ENCODE data around the gene WNT9B.

DNA sequence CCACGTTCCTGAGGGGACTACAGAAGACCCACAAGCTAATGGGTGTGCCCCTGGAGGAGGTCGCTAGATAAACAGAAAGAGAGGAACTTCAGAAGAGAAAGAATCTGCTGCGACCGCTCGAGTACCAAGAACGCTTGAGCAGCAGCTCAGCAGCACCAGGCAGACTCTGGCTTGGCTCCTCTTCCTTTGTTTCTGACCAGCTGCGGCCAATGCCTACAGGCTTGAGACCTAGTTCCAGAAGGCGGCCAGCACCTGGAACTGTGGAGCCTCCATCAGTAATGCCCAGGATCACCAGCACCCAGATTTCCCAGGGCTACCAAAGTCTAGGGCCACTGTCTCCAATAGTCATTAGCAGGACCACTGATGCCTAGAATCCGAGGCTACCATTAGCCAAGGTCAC is 45.6 kb downstream of the WNT9B start:
- TF ChIP-seq, protein P1, sequence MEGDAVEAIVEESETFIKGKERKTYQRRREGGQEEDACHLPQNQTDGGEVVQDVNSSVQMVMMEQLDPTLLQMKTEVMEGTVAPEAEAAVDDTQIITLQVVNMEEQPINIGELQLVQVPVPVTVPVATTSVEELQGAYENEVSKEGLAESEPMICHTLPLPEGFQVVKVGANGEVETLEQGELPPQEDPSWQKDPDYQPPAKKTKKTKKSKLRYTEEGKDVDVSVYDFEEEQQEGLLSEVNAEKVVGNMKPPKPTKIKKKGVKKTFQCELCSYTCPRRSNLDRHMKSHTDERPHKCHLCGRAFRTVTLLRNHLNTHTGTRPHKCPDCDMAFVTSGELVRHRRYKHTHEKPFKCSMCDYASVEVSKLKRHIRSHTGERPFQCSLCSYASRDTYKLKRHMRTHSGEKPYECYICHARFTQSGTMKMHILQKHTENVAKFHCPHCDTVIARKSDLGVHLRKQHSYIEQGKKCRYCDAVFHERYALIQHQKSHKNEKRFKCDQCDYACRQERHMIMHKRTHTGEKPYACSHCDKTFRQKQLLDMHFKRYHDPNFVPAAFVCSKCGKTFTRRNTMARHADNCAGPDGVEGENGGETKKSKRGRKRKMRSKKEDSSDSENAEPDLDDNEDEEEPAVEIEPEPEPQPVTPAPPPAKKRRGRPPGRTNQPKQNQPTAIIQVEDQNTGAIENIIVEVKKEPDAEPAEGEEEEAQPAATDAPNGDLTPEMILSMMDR (IDR thresholded peaks at IDR 0.05): no peak
- TF ChIP-seq ZFX (IDR thresholded peaks at IDR 0.05; ENCODE audit: borderline replicate concordance): no peak
